GM19372 (cell line): ENCODE results near the gene NDUFA11.
"Not testable (repeated sequence)": the region's sequence is repeated elsewhere in the genome, so short reads cannot be mapped to it uniquely, and the experiment has no call there.

ENCODE experiments used
- ATAC-seq: cut with Tn5 transposase; IDR thresholded peaks from one replicate; pipeline ENCODE4 v1.9.1; 2021; ENCODE audit warnings: mild to moderate bottlenecking, low read depth, moderate library complexity; ENCODE audit not compliant: unreplicated experiment

The NDUFA11 gene

DNA sequence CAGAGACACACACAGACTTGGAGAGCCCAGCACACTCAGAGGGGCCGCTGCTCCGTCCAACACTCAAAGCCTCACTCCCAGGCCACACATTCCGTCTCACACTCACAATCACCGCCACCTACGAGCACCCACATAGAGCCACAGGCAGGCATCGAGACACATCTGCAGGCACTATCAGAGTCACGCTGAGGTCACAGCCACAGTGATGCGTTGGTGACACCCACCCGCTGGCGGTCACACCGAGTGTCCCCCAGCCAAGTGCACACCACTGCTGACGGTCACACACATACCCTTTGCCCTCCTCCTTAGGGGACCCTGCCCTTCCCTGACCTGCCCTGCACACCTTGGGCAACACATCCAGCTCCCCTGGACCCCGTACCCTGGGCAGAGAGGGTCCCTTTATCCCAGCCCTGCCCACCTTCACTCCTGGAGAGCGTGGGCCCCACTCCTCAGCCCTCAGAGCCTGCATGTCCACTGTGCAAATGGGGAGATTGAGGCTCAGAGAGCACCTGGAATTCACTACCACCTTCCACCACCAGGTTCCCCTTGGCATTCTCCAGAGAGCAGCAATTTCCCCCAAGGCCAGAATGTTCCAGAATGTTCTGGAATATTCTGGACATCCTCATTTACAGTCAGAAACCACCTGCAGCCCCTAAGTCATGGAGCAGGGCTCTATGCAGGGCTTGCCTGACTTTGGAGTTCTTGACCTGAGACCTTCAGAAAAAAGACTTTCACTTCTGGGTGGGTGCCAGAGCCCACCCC is 38.7 kb downstream of the NDUFA11 start:
- no peak for ATAC-seq

DNA sequence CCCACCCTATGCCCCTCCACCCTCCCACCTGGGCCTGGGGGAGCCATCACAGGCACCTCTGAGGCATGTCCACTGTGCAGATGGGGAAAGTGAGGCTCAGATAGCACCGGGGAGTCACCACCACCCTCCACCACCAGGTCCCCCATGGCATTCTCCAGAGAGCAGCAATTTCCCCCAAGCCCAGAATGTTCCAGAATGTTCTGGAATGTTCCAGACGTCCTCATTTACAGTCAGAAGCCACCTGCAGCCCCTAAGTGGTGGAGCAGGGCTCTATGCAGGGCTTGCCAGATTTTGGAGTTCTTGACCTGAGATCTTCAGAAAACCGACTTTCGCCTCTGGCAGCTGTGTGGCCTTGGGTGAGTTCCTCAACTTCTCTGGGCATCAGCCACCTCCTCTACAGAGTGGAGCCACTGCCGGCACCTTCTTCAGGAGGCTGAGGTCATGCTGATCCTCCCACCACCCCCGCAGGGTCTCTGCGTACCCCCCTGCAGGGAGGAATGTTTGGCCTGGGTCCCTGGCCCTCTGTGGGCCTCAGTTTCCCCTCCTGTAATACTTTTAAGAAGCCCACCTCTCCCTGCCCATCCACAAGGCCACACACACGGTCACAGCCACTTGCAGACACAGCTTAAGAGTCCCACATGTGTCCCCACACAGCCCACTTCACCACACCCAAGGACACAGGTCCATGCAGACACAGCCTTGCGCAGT is 39.4 kb downstream of the NDUFA11 start:
- no peak for ATAC-seq

DNA sequence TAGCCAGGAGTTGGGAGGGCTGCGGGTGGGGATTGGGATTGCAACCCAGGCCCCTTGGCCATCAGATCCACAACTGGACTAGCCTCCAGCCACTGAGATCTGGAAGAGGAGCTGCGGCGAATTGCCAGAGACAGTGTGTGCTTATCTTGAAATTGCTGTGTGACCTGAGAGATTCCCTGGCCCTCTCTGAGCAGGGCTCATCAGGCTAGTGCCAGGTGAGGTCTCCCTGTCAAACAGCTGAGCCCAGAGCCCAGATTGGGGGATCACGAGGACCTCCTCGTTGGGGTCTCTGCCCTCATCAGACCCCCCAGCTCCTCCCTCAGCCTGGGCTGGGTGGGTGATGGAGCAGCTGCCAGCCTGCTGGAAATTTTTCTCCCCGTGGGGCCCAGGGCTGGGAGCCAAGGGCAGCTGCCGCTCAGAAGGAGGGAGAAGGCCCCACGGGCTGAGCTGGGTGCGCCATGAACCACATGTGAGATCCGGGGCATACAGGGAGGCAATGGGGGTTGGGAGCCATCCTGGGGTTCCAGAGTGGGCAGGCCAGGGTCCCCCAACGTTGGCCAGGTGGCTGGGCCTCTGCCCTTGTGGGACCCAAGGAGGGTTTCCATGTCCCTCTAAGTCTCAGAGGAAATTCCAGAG is 40.4 kb downstream of the NDUFA11 start:
- ATAC-seq: no peak

DNA sequence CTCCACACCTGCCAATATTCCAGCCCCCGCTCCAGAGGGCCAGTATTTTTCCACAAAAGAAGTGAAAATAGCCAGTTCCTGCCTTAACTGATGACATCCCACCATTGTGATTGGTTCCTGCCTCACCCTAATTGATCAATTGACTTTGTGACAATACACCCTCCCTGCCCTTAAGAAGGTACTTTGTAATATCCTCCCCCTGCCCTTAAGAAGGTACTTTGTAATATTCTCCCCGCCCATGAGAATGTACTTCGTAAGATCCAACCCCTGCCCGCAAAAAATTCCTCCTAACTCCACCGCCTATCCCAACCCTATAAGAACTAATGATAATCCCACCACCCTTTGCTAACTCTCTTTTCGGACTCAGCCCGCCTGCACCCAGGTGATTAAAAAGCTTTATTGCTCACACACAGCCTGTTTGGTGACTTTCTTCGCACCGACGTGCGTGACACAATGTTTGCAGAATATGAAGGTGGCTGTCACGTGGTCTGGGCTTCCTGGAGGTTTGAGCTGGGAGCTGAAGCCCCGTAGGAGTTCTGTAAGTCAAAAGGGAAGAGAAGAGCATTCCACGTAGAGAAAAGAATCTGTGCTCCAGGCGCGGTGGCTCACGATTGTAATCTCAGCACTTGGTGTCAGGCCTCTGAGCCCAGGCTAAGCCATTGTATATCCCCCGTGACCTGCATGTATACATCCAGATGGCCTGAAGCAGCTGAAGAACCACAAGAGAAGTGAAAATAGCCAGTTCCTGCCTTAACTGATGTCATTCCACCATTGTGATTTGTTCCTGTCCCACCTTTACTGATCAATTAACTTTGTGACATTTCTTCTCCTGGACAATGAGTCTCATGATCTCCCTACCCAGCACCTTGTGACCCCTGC is 46.1 kb downstream of the NDUFA11 start:
- ATAC-seq: no peak

DNA sequence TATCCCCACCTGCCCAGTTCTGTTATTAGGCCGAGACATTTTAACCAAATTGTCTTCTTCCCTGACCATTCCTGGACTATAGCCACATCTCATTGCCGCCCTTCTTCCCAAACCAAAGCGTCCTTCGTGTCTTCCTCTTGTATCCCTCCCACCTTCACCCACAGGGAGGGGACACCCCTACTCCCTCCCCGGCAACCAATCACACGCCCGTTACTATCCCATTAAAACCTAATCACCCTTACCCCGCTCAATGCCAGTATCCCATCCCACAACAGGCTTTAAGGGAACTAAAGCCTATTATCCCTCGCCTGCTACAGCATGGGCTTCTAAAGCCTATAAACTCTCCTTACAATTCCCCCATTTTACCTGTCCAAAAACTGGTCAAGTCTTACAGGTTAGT is 48.4 kb downstream of the NDUFA11 start:
- ATAC-seq: not testable (repeated sequence)

DNA sequence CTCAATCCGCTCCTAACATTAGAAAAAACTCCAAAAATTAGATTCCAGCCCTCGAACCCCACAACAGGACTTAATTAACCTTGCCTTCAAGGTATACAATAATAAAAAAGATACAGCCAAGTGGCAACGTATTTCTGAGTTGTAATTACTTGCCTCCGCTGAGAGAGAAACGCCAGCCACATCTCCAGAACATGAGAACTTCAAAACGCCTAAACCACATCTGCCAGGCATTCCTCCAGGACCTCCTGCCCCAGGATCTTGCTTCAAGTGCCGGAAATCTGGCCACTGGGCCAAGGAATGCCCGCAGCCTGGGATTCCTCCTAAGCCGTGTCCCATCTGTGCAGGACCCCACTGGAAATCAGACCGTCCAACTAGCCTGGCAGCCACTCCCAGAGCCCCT is 49.5 kb downstream of the NDUFA11 start:
- ATAC-seq: not testable (repeated sequence)

DNA sequence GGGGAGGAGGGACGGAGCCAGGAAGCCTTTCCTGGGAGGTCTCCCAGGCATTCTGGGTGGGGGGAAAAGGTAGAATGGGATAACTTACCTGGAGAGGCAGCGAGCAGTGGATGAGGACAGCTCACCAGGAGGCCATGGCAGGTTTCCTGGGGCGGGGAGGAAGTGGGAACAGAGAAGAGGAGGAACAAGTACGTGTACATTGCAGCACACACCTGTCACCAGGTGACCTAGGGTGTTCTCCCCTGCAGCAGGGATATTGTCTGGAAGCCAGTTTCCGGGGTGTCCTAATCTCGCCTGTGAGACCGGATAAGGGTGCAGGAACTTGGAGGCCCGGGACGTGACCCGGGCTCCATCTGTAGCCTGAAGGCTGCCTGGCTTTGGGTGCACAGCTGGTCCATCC is 52.3 kb downstream of the NDUFA11 start, which contains the start of gene FUT3:
TSS of gene FUT3 (minus strand) at position 148 of the 400 bp plus-strand sequence.
- no peak for ATAC-seq

DNA sequence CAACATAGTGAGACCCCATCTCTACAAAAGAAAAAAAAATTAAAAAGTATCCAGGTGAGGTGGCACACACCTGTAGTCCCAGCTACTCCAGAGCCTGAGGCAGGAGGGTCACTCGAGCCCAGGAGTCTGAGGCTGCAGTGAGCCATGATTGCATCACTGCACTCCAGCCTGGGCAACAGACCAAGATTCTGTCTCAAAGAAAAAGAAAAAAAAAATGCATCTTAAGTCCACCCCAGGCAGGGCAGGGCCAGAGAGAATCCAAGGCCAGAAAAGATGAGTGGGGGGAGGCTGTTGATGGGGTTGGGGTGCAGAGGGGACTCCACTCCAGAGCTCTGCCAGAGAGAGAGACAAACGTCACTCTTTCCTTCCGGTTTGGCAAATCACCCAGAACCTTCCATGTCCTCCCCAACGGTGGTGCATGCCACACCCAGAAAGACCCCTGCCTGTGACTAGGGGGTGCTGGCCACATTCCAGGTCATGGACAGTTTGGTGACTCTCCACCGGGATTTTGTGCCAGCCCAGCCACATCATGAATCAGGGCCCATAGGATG is 52.8 kb downstream of the NDUFA11 start:
- no peak for ATAC-seq

DNA sequence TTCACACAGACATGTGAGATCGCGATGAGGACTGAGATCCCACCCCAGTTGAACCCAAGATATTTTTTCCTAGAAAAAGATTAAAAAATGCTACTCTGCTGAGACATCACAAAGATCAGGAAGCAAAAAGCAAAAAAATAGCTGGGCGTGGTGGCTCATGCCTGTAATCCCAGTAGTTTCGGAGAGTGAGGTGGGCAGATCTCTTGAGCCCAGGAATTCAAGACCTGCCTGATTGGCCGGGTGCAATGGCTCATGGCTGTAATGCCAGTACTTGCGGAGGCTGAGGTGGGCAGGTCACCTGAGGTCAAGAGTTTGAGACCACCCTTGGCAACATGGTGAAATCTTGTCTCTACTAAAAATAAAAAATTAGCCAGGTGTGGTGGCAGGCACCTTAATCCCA is 53.4 kb downstream of the NDUFA11 start:
- no peak for ATAC-seq

DNA sequence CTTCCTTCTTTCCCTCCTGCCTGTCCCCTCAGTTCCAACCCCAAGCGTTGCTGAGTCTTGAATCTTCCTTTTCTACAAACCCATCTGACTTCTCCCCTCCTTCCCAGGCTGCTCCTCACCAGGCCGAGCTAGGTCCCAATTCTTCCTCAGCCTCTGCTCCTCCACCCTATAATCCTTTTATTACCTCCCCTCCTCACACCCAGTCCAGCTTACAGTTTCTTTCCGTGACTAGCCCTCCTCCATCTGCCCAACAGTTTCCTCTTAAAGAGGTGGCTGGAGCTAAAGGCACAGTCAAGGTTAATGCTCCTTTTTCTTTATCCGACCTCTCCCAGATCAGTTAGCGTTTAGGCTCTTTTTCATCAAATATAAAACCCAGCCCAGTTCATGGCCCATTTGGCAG is 55.0 kb downstream of the NDUFA11 start:
- ATAC-seq: not testable (repeated sequence)

DNA sequence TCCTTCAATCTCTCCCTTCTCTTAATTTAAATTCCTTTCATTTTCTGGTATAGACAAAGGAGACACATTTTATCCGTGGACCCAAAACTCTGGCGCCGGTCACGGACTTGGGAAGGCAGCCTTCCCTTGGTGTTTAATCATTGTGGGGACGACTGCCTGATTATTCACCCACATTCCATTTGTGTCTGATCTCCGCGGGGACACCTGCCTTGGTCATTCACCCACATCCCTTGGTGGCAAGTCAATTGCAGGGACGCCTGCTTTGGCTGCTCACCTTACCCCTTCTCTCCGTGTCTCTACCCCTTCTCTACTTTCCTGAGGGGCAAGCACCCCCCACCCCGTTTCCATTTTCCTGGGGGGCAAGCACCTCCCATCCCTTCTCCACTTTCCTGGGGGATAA is 55.7 kb downstream of the NDUFA11 start:
- ATAC-seq: not testable (repeated sequence)
